Ramos (cell line): ENCODE data around the gene RRN3.
"Not testable (repeated sequence)": the region's sequence is repeated elsewhere in the genome, so short reads cannot be mapped to it uniquely, and the experiment has no call there.

Experiments
- in situ Hi-C: fragments of 300-500 bp; cut with MboI; formaldehyde crosslinking; loops from one replicate; pipeline ENCODE4 v1.14.3; 2022; ENCODE audit warnings: low sequenced_read_pairs; ENCODE audit not compliant: unreplicated experiment

The RRN3 gene

GRCh38 chr16:15052747-15053476, 41.2 kb downstream of the RRN3 start:
- in situ Hi-C loops, result loop anchor here (25.0 kb wide), 1 partner anchor 166 kb away; no protein-coding TSS in a partner anchor

DNA sequence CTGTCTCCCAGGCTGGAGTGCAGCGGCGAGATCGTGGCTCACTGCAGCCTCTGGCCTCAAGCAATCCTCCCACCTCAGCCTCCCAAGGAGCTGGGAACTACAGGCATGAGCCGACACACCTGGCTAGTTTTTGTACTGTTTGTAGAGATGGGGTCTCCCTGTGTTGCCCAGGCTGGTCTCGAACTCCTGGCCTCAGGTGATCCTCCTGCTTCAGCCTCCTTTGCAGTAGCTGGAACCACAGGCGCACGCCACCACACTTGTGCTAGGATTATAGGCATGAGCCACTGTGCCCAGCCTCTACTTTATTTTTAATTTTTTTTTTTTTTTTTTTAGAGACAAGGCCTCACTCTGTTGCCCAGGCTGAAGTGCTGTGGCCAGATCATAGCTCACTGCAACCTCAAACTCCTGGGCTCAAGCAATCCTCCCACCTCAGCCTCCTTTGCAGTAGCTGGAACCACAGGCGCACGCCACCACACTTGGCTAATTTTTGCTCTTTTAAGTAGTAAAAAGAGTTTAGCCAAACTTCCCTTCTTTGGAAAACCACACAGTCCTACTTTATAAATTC, 42.6 kb downstream of the RRN3 start:
- in situ Hi-C loops, result loop anchor here (25.0 kb wide), 1 partner anchor 164 kb away; no protein-coding TSS in a partner anchor

- in situ Hi-C loops, result loop anchor here (25.0 kb wide), 1 partner anchor 163 kb away; no protein-coding TSS in a partner anchor
Measured at GRCh38 chr16:15050440-15050839, 43.6 kb downstream of the RRN3 start.

- in situ Hi-C loops, result loop anchor here (25.0 kb wide), 1 partner anchor 162 kb away; no protein-coding TSS in a partner anchor
Measured at GRCh38 chr16:15049581-15050180, 44.4 kb downstream of the RRN3 start.

DNA sequence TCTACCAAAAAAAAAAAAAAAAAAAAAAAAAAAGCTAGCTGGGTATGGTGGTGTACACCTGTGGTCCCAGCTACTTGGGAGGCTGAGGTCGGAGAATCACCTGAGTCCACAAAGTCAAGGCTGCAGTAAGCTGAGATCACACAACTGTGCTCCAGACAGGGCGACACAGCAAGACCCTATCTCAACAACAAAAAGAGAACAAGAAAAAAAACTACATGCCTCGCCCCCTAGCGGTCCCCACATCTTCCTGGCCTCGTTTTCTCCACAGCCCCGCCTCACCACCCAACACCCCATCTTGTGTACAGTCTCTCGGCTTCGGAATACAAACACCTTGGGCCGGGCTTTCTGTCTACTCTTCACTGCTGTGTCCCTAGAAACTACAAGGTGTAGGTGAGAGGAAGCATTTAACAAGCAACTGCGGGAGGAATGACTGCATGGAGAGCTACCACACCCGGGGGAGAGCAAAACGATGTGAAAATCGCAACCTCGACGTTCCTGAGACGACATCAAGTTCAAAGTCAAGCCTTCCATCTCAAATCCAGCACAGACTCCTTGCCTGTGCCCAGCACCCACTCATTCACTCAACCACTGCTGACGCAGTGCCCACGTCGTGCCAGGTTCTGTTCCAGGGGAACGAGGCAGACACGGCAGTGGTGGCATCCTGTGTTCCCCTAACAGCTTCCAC, 47.2 kb downstream of the RRN3 start:
- in situ Hi-C loops, result no loop called here

DNA sequence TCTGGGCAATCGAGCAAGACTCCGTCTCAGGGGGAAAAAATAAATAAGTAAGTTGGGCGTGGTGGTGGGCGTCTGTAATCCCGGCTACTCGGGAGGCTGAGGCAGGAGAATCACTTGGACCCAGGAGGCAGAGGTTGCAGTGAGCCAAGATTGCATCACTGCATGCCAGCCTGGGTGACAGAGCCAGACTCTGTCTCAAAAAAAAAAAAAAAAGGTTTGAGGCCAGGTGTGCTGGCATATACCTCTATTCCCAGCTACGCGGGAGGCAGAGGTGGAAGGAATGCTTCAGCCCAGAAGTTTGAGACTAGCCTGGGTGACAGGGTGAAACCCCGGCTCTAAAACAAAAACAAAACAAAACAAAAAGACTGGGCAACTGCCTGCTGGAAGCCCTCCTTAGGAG, 48.8 kb downstream of the RRN3 start:
- in situ Hi-C loops, result not testable (repeated sequence)

- in situ Hi-C loops, result no loop called here
Measured at GRCh38 chr16:15044286-15044685, 49.8 kb downstream of the RRN3 start.

GRCh38 chr16:15043344-15043743, 50.7 kb downstream of the RRN3 start:
- in situ Hi-C loops, result no loop called here

- in situ Hi-C loops, result no loop called here
Measured at GRCh38 chr16:15041271-15042004, 52.6 kb downstream of the RRN3 start.

GRCh38 chr16:15038689-15039088, 55.4 kb downstream of the RRN3 start:
- in situ Hi-C loops, result no loop called here

DNA sequence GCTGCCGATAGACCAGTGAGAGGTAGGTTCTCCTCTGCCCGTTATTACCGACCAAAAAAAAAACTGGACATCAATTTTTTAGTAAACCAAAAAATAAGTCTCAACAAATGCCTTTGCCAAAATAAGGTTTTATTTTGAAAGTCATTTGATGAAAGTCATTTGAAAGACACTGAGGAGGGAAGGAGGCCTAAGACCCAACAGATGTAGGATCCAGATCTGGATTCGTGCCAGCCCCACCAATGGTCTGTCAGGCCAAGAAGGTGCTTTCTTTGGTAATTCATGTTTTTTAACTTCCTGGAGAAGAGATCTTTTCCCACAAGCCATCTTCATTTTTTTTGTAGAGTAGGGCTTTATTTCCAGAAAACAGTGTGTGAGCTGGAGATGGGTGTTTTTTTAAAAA, 56.3 kb downstream of the RRN3 start:
- in situ Hi-C loops, result no loop called here

DNA sequence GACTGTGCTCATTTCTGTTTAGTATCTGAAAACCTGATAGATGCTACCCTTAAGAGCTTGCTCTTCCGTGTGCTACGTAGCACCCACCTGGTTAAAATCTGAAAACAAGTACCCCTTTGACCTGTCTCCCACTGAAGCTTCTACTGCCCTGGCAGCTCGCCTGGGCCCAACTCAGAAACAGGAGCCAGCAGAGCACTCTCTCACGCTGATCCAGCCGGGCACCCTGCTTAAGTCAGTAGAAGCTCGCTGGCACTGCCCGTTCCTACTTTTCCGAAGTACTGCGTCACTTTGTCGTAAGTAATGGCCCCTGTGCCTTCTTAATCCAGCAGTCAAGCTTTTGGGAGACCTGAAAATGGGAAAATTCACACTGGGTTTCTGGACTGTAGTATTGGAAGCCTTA, 57.1 kb downstream of the RRN3 start:
- in situ Hi-C loops, result no loop called here

GRCh38 chr16:15035163-15035729, 58.8 kb downstream of the RRN3 start:
- in situ Hi-C loops, result no loop called here

DNA sequence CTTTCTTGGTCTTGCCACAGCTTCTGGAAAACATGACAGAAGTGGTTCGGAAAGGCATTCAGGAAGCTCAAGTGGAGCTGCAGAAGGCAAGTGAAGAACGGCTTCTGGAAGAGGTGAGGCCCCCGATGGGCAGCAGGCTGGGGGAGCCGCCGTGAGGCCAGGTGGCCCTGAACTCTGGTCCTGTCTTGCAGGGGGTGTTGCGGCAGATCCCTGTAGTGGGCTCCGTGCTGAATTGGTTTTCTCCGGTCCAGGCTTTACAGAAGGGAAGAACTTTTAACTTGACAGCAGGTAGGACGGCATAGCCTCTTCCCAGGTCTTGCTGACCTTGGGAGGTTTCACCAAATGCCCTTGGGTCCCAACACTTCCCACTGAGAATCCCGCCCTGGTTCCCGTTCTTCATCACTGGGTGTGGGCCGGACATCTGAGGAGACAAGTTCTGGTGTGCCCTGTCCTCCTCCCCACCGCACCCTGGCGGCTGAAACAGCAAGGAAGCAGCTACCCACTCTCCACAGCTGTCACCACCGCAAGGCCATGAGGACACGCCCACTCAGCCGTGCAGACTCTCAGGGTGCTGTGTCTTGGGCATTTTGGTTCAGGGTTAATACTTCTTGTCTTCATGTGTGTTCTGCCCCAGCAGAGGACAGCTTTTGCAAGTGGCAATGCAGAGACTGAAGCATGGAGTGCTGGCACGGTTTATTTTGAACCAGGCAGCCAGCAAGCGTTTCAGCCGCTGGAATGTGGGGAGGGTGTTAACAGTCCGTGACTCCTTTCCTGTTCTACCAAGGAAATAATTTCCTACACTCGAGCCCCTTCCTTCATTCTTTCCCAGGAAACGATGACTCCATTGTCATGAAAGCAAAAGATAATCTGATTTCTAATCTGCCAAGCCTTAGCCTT, 59.6 kb downstream of the RRN3 start:
- in situ Hi-C loops, result no loop called here

DNA sequence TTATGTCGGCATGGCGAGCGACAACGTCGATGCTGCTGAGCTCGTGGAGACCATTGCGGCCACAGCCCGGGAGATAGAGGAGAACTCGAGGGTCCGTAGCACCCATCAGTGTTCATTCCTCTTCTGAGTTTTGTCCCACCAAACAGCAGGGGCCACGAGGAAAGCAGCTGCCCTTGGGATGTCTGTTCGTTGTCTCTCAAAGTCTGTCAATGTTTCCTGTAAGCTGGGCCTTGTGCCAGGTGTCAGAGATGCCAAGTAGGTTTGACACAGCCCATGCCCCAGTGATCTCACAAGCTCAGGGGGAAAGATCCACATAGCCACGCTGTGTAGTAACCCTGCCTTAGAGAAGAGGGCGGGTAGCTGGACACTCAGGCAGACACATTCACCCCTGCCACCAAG, 60.8 kb downstream of the RRN3 start:
- in situ Hi-C loops, result no loop called here

- in situ Hi-C loops, result no loop called here
Measured at GRCh38 chr16:15032547-15033308, 61.3 kb downstream of the RRN3 start.

- in situ Hi-C loops, result no loop called here
Measured at GRCh38 chr16:15031586-15031985, 62.5 kb downstream of the RRN3 start.

- in situ Hi-C loops, result no loop called here
Measured at GRCh38 chr16:15031179-15031578, 62.9 kb downstream of the RRN3 start.
